Memory B cell (primary cell): ENCODE results near the gene DNAI1.
"Not testable (repeated sequence)": the region's sequence is repeated elsewhere in the genome, so short reads cannot be mapped to it uniquely, and the experiment has no call there.

ENCODE experiments used
- ATAC-seq: fragments of 150-1000 bp; cut with Tn5 transposase; 2 replicates; pipeline ENCODE4 v1.10.0; 2021; ENCODE audit warnings: low read depth, mild to moderate bottlenecking, moderate library complexity
- DNase-seq, 2 donors: peaks; one replicate each; pipeline ENCODE4 v3.0.0; 2022; ENCODE audit warnings: low spot score in 2 of 2
- H3K27ac Mint-ChIP-seq: one replicate; pipeline ENCODE4 v1.8.0; 2022; ENCODE audit warnings: mild to moderate bottlenecking, moderate library complexity, mixed read lengths
- H3K27me3 Mint-ChIP-seq: one replicate; pipeline ENCODE4 v1.8.0; 2022; ENCODE audit warnings: mixed read lengths
- H3K36me3 Mint-ChIP-seq: one replicate; pipeline ENCODE4 v1.8.0; 2022; ENCODE audit warnings: mild to moderate bottlenecking, mixed read lengths
- H3K4me1 Mint-ChIP-seq: one replicate; pipeline ENCODE4 v1.8.0; 2022; ENCODE audit warnings: mixed read lengths
- H3K4me3 Mint-ChIP-seq: one replicate; pipeline ENCODE4 v1.8.0; 2022; ENCODE audit warnings: mild to moderate bottlenecking, moderate library complexity, mixed read lengths
- H3K9me3 Mint-ChIP-seq: one replicate; pipeline ENCODE4 v1.8.0; 2022; ENCODE audit warnings: mixed read lengths

Gene DNAI1

DNA sequence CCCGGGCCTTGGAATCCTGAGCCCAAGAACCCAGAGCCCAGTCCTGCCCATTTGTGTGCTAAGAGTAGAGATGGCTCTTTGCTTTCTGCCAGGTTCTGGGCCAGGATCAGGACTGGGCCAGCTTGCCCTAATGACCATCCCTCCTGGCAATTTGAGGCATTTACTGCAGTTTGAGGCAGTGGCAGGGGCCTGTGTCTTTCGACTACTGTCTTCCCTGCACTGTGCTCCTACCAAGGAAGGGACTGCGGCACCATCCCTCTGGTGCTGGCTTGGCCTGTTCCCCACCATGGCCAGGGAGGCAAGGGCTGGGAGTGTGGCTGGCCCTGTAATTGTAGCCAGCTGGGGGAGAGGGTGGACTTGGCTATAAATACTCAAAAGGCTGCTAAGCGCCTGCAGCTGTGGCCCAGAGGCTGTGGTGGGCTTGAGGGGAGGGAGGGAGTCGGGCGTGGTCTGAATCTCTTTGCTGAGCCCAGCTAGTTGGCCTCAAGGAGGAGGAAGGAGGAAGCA, 59.6 kb downstream of the DNAI1 start:
- no peaks in the 10 kb centered on the region for H3K36me3 Mint-ChIP-seq
- no peak for ATAC-seq
- DNase-seq = no peak
- H3K27me3 Mint-ChIP-seq = peaks cover 9% of the 10 kb centered on the region
- H3K4me1 Mint-ChIP-seq = peaks cover 4% of the 10 kb centered on the region
- no peak overlapping the region for H3K27ac Mint-ChIP-seq
- H3K4me3 Mint-ChIP-seq = no peak overlapping the region
- no peaks in the 10 kb centered on the region for H3K9me3 Mint-ChIP-seq

DNA sequence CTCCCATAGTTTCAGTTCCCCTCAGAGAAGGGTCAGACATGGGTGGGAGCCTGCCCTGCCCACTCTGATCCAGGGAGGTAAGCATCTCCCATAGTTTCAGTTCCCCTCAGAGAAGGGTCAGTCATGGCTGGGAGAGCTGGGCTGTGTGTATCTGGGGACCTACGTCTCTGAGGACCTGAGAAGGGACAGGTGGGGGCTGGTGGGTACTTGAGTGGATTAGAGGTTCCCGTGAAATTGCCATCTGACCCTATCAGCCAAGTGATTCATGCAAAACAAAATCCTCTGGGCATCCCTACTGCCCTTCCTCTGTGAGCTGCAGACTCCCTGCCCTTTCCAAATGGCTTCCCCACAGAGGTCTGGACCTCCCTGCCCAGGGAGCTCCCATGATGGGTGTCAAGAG, 60.3 kb downstream of the DNAI1 start:
- no peak for DNase-seq
- Mint-ChIP-seq H3K9me3 (no peaks in the 10 kb centered on the region), H3K27ac (no peak overlapping the region), H3K4me3 (no peak overlapping the region), H3K4me1 (peaks cover 4% of the 10 kb centered on the region), H3K36me3 (no peaks in the 10 kb centered on the region), H3K27me3 (peaks cover 9% of the 10 kb centered on the region)
- ATAC-seq = no peak

DNA sequence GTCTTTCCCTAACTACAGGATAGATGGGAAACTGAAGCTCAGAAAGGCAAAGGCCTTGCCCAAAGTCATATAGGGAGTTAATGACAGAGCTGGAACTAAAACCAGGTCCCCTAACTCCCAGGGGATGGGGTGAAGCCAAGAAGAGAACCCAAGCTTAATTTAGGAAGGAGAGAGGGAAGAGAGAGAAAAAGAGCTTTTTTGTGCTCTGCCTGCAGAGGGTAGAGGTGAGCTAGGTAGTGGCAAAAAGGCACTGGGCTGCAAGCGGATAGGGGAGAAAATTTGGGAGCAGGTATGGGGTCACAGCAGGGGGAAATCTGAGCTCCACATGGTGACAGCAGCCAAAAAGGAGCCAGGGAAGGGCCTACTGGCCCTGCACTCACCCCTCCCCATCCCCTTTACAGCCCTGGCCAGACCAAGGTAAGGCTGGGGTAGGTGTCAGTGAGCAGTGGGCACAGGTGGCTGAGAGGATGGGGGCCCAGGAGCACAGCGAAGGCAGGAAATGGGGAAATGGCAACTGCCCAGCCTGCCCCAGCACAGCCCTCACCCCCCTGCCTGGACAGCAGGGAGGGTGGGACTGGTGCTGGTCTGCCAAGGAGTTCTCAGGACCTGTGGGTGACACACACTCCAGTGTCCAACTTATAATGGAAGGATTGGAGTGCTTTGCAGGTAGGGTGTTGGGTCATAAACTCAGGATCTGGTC, 60.9 kb downstream of the DNAI1 start:
- Mint-ChIP-seq H3K4me3 (no peak overlapping the region), H3K27ac (no peak overlapping the region), H3K27me3 (peaks cover 9% of the 10 kb centered on the region), H3K4me1 (peaks cover 4% of the 10 kb centered on the region), H3K9me3 (no peaks in the 10 kb centered on the region), H3K36me3 (no peaks in the 10 kb centered on the region)
- no peak for ATAC-seq
- no peak for DNase-seq

DNA sequence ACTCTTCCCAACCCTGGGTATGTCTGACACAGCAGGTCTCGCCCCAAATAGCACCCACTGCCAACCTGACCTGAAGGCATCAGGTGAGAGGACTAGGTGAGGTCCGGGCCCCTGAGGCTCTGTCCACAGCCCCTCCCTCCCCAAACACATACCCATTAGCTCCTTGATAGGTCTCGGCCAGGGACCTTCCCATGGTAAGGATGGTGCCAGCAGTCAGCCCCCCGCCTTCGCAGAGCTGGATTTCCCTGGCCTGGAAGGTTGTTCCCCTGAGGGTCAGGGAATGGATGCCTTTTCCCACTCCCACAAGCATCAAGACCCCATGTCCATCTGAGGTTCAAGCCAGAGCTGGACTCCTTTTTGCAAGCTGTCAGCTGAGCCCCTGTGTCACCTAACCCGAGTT, 61.5 kb downstream of the DNAI1 start:
- ATAC-seq (no peak), DNase-seq (no peak)
- Mint-ChIP-seq H3K27ac (no peak overlapping the region), H3K27me3 (peaks cover 5% of the 10 kb centered on the region), H3K4me1 (peaks cover 4% of the 10 kb centered on the region), H3K9me3 (no peaks in the 10 kb centered on the region), H3K4me3 (no peak overlapping the region), H3K36me3 (no peaks in the 10 kb centered on the region)

DNA sequence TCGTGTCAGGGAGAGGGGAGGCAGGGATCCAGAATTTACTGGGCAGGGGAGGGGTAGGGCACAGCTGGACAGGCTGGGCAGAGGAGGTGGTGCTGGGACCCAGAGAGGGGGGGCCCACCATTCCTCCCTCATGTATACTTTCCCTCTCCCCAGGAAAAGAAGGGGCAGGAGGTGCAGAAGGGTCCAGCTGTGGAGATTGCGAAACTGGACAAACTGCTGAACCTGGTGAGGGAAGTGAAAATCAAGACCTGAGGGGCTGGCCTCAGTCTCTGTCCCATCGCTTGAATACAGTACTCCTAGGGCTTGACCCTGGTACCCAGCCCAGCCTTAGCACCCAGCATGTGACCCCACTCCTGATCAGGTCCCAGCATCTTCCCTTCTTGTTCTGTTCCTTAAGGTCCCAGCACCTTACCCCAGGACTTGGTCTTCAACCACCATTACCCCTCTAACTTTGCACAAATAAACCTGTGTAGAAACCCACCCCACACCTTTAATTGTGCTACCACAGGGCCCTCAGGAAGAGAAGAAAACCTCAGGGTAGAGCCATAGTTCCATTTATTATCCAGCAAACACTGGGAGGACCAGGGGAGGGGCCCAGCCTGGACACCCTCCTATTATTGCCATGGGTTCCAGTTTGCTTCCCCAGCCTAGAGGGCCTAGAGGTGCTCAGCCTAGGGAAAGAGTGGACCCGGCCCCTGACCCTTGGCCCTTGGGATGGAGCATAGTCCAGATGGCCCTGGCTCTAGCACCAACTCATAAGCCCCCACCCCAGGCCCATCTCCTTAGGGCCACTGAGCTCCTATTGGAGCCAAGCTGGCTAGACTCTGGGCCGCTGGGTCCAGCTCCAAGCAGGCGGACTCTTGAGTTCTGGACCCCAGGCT, 62.1 kb downstream of the DNAI1 start:
- Mint-ChIP-seq H3K27ac (no peak overlapping the region), H3K4me3 (no peak overlapping the region), H3K9me3 (no peaks in the 10 kb centered on the region), H3K36me3 (no peaks in the 10 kb centered on the region), H3K4me1 (peaks cover 4% of the 10 kb centered on the region), H3K27me3 (peaks cover 8% of the 10 kb centered on the region)
- no peak for DNase-seq
- ATAC-seq = no peak

DNA sequence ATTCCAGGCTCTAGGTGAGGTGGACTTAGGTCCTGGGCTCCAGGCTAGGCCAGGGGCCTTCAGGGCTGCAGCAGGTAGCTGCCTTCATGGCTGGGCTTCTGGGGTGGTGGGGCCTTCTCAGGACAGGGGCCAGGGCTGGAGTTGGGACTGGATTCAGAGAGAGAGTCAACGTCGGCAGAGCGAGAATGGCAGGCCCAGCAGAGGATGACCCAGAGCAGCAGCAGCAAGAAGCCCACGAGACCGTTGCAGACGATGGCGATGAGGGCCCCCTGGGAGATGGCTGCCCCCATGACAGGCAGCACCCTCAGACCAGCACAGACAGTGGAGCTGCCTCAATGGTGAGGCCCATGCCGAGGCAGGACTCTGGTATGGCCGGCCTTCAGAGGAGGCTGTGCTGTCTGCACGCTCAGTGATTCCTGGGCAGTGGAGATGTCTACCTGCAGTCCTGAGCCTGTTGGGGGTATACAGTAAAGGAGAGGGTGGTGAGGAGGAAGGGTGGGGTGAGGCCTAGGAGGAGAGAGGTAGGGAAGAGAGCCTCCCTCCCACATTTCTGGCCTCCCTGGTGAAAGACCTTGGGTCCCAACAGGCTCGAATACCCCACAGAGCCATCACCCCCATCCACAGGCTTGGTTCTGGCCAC, 62.9 kb downstream of the DNAI1 start:
- peaks cover 4% of the 10 kb centered on the region for H3K4me1 Mint-ChIP-seq
- no peak for ATAC-seq
- H3K27ac Mint-ChIP-seq = no peak overlapping the region
- no peak overlapping the region for H3K4me3 Mint-ChIP-seq
- H3K36me3 Mint-ChIP-seq = no peaks in the 10 kb centered on the region
- no peak for DNase-seq
- H3K27me3 Mint-ChIP-seq = peaks cover 11% of the 10 kb centered on the region
- H3K9me3 Mint-ChIP-seq = no peaks in the 10 kb centered on the region

DNA sequence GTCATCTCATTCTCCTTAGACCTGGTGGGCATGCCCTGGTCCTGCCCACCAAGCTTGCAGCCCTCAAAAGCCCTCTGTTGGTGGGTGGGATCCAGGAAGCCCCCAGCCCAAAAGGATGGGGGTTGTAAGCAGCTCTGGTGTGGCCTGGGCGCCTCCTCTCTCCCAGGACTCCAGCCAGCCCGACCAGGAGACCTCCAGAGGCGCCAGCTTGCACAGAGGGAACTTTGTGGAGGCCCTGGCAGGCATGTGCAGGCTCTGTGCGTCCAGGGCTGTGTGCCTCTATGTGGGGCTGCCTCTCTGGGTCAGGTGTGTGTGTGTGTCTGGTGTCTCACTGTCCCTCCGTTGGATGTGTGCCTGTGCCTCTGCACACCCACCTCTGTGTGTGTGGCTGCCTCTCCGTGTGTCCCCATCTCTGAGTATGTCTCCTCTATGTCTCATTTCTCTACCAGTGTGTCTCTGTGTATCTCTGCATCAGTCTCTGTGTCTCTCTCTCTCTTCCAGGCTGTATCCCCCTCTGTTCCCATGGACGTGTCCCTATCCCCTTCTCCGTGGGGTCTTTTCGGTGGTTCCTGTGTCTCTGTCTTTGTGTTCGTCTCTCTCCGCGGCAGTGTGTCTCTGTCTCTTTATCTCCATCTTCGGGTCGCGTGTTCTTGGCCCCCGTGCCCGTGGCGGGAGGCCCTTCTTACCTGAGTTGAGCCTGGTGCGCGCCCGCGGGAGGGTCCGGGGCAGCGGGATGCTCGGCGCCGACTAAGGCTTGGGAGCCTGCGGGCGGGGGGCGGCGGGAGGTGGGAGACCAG, 63.7 kb downstream of the DNAI1 start:
- no peak overlapping the region for H3K27ac Mint-ChIP-seq

DNA sequence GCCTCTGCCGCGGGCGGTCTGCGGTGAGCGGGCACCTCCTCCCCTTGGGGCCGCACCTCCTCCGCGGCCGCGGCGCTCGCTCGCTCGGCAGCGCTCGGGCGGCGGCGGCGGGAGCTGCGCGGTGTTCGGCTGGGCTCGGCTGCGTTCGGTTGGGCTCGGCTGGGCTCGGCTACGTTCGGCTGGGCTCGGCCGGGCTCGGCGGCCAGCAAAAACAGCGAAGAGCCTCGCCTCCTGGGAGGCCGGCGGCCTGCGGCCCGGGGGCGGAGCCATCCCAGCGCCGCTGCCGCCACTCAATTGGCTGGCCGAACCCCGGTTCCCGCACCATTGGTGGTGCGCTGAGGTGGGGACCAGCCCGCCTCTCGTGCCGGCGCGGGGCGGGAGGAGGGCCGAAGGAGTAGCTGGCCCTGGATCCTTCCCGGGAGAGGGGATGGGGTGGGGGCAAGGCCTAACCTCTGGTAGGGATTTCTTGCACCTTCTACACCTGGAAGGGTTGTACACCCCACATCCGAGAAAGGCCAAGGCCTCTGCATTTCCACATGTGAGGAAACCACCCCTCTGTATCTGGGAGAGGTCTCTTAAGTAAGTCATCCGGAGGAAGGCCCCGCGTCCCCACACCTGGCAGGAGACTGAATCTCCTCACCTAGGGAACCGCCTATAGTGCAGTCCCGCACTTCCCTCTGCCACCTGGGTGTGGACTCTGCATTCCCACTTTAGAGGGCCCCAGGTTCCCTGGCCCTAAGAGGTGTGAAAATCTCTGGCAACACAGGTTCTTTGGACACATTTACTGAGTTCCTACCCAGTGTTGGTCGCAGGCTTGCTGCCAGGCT, 64.6 kb downstream of the DNAI1 start, which contains the start of gene ENHO:
Gene ENHO, minus strand, starts transcription at position 20 of the 827 bp plus-strand sequence. CDS start 1,295 bp downstream, outside the sequence.
- no peak within 1 kb of the TSS for H3K27ac Mint-ChIP-seq
- ATAC-seq = peak; percentile 95

More for the DNA sequence above, 63.7 kb downstream of the DNAI1 start:
- no peaks in the 10 kb centered on the region for H3K36me3 Mint-ChIP-seq
- H3K4me1 Mint-ChIP-seq = peaks cover 4% of the 10 kb centered on the region
- peaks cover 11% of the 10 kb centered on the region for H3K27me3 Mint-ChIP-seq
- H3K4me3 Mint-ChIP-seq = peak overlapping the region; percentile 61
- ATAC-seq = no peak
- DNase-seq = peak in 1 of 2 donors; percentile 34
- no peaks in the 10 kb centered on the region for H3K9me3 Mint-ChIP-seq

DNA sequence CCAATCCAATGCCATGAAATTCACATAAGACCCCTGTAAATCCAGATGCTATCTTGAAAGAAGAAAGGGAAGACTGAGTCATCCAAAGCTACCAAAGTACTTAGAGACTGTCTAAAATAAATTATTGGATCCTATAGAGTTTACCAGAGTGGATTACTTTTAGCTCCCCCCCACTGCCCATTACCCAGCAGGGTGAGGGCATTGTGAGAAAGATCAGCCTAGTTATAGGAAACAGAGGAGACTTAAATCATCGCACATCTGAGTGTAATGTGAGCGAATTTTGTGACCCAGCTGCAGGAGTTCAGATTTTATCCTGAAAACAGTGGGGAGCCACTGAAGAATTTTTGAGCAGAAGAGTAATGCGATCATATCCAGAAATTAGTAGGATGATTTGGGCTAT, 65.7 kb downstream of the DNAI1 start:
- Mint-ChIP-seq H3K4me1 (peaks cover 4% of the 10 kb centered on the region), H3K27me3 (peaks cover 11% of the 10 kb centered on the region), H3K9me3 (no peaks in the 10 kb centered on the region), H3K36me3 (no peaks in the 10 kb centered on the region), H3K4me3 (no peak overlapping the region), H3K27ac (no peak overlapping the region)
- no peak for ATAC-seq
- no peak for DNase-seq

More for the DNA sequence above, 64.6 kb downstream of the DNAI1 start, which contains the start of gene ENHO:
- H3K4me3 Mint-ChIP-seq = peak within 1 kb of the TSS; percentile 61
- DNase-seq = peak; percentile 93 to 97
- H3K9me3 Mint-ChIP-seq = no peaks in the 10 kb centered on the region
- H3K36me3 Mint-ChIP-seq = no peaks in the 10 kb centered on the region
- H3K27me3 Mint-ChIP-seq = peaks cover 11% of the 10 kb centered on the region
- peaks cover 4% of the 10 kb centered on the region for H3K4me1 Mint-ChIP-seq

DNA sequence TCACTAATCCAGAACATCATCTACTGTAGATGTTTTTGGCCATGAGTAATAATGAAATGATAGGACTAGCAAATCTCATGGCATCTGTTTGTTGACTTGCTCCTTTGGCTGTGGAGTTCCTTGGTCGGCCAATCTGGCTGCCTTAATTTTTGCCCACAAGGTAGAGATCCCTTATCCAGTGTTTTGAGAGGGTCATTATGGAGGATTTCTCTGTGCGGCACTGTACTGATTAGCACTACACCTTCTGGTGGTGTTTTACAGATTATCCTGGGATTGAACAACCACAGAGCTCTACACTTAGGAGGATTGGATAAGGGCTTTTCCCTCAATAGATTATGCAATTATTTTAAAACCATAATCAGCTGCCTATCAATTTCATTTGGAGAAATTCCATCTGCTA, 67.4 kb downstream of the DNAI1 start:
- H3K27ac Mint-ChIP-seq = no peak overlapping the region
- no peaks in the 10 kb centered on the region for H3K9me3 Mint-ChIP-seq
- no peaks in the 10 kb centered on the region for H3K36me3 Mint-ChIP-seq
- peaks cover 4% of the 10 kb centered on the region for H3K4me1 Mint-ChIP-seq
- H3K4me3 Mint-ChIP-seq = no peak overlapping the region
- H3K27me3 Mint-ChIP-seq = peaks cover 14% of the 10 kb centered on the region
- DNase-seq = no peak
- ATAC-seq = no peak

DNA sequence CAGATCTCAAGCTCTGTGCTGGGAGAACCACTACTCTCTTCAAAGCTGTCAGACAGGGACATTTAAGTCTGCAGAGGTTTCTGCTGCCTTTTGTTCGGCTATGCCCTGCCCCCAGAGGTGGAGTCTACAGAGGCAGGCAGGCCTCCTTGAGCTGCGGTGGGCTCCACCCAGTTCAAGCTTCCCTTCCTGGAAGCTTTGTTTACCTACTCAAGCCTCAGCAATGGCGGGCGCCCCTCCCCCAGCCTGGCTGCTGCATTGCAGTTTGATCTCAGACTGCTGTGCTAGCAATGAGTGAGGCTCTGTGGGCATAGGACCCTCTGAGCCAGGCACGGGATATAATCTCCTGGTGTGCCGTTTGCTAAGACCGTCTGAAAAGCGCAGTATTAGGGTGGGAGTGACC, 73.4 kb downstream of the DNAI1 start:
- H3K36me3 Mint-ChIP-seq, H3K4me1 Mint-ChIP-seq, H3K9me3 Mint-ChIP-seq, H3K4me3 Mint-ChIP-seq, H3K27ac Mint-ChIP-seq, ATAC-seq, DNase-seq: not testable (repeated sequence)
- H3K27me3 Mint-ChIP-seq = peaks cover 20% of the 10 kb centered on the region

DNA sequence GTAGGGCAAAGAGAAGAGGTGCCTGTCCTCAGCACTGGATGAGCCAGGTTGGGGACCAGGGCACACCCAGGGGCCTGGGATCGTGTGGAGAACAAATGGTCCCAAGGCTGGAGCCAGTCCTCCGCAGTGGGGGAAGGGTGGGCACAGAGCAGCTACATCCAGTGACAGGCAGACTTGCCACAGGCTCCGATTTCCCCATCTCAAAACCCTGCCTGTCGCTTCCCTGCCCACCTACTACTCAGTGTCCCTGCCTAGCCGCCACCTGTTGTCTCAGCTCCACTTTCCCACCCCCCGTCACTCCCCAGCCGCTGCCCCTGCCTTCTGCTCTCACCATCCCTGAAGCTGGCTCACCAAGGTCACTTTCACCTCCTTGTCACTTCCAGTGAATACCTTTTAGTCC, 78.1 kb downstream of the DNAI1 start:
- Mint-ChIP-seq H3K27me3 (peaks cover 24% of the 10 kb centered on the region), H3K4me3 (no peak overlapping the region), H3K4me1 (no peaks in the 10 kb centered on the region), H3K9me3 (no peaks in the 10 kb centered on the region), H3K27ac (no peak overlapping the region), H3K36me3 (no peaks in the 10 kb centered on the region)
- DNase-seq (no peak), ATAC-seq (no peak)

DNA sequence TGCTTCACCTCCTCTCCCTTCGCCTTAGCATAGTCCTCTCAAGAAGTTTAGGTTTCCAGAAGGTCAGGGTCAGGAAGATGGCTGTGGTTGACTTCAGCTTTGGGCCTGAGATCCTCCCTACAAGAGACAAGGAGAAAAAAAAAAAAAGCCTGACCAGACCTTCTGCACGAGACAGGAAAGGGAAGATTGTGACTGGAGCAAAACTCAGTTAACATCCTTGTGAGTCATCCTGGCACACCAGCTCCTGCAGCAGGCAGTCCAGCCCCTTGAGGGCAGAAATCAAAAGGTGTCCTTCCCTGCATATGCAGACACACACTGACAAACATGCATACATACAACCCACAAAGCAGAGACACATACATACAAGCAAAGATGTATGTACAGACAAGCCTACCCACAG, 82.2 kb downstream of the DNAI1 start:
- ATAC-seq (no peak), DNase-seq (no peak)
- H3K27ac Mint-ChIP-seq = no peak overlapping the region
- no peaks in the 10 kb centered on the region for H3K4me1 Mint-ChIP-seq
- no peaks in the 10 kb centered on the region for H3K9me3 Mint-ChIP-seq
- H3K36me3 Mint-ChIP-seq = no peaks in the 10 kb centered on the region
- no peak overlapping the region for H3K4me3 Mint-ChIP-seq
- peaks cover 19% of the 10 kb centered on the region for H3K27me3 Mint-ChIP-seq
